TTC549 (cell line): Measurements from ENCODE around the gene C22orf23.
"Not testable (repeated sequence)": the region's sequence is repeated elsewhere in the genome, so short reads cannot be mapped to it uniquely, and the experiment has no call there.

Source experiments
- FAIRE-seq: peaks from 2 replicates; lab custom pipeline; 2012; peaks lifted over from hg19 to GRCh38; lab: Jason Lieb, UNC

C22orf23 gene

DNA sequence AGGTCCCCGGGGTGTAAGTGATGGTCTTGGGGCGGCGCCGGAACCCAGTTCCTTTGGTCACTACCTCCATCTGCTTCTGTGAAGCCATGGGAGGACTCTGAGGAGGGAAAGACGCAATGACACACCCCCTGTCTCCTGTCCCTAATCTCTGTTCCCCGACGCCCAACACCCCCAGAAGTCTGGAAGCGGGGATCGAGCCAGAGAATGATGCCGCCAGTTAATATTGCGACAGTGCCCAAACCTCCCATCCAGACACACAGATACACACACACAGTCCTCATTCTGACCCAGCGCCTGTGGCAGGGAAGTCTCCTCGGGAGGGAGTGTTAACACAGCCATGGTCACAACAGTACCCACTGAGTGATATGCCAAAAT lies 352 bp downstream of the C22orf23 start:
- no peak for FAIRE-seq

DNA sequence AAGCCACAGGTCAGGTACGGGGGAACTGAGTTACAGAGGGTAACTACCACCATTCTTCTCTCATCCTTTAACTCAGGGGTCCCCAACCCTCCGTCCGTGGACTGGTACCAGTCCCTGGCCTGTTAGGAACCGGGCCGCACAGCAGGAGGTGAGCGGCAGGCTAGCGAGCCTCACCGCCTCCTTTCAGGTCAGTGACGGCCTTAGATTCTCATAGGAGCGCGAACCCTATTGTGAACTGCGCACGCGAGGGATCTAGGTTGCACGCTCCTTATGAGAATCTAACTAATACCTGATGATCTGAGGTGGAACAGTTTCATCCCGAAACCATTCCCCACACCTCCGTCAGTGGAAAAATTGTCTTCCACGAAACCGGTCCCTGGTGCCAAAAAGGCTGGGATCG lies 772 bp downstream of the C22orf23 start:
- FAIRE-seq: not testable (repeated sequence)

GRCh38 chr22:37951305-37951704 lies 2.1 kb downstream of the C22orf23 start:
- FAIRE-seq: no peak

- not testable (repeated sequence) for FAIRE-seq
Measured at GRCh38 chr22:37947142-37947795, 6.1 kb downstream of the C22orf23 start.

DNA sequence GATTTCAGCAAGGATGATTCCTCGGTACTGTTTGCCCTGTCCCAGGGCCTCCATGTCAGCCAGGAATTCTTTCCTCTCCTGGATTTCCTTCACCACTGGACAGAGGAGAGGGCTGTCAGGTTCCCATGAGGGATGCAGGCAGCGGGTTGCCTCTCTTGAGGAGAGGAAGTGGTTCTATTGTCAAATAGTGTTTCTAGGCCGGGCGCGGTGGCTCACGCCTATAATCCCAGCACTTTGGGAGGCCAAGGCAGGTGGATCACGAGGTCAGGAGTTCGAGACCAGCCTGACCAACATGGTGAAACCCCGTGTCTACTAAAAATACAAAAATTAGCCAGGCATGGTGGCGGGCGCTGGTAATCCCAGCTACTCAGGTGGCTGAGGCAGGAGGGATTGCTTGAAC lies 9.0 kb downstream of the C22orf23 start:
- FAIRE-seq: not testable (repeated sequence)

DNA sequence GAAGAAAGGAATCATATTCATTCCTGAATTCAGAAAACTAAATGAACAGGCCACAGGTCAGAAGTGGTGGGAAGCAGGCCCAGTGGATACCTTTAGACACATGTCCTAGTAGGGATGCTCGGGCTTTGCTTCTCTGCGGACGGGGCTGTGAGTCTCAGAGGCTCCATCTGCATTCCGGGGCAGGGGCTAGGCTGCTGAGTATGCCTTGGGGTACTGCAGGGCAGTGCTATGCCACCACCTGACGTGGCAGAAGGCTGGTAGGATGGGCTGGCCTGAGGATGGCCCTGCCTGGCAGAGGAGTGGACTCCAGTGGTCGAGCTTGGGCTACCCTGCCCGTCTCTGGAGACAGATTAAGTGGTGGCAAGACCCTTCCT lies 9.6 kb downstream of the C22orf23 start:
- no peak for FAIRE-seq

- FAIRE-seq: no peak
Measured at GRCh38 chr22:37943136-37943824, 10.1 kb downstream of the C22orf23 start.

- FAIRE-seq: no peak
Measured at GRCh38 chr22:37942133-37942532, 11.3 kb downstream of the C22orf23 start.

DNA sequence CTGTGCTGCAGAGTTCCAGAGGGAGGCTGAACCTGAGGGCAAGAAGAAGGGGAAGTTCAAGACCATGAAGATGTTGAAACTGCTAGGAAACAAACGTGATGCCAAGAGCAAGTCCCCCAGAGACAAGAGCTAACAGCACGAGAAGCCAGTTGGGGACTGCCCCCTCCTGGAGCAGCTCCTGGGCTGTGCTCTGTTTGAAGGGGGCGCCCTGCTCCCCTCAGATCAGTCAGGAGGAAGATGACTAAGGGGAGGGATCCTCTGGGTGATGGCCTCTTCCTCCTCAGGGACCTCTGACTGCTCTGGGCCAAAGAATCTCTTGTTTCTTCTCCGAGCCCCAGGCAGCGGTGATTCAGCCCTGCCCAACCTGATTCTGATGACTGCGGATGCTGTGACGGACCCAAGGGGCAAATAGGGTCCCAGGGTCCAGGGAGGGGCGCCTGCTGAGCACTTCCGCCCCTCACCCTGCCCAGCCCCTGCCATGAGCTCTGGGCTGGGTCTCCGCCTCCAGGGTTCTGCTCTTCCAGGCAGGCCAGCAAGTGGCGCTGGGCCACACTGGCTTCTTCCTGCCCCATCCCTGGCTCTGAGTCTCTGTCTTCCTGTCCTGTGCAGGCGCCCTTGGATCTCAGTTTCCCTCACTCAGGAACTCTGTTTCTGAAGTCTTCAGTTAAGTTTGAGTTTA lies 12.6 kb downstream of the C22orf23 start:
- no peak for FAIRE-seq

DNA sequence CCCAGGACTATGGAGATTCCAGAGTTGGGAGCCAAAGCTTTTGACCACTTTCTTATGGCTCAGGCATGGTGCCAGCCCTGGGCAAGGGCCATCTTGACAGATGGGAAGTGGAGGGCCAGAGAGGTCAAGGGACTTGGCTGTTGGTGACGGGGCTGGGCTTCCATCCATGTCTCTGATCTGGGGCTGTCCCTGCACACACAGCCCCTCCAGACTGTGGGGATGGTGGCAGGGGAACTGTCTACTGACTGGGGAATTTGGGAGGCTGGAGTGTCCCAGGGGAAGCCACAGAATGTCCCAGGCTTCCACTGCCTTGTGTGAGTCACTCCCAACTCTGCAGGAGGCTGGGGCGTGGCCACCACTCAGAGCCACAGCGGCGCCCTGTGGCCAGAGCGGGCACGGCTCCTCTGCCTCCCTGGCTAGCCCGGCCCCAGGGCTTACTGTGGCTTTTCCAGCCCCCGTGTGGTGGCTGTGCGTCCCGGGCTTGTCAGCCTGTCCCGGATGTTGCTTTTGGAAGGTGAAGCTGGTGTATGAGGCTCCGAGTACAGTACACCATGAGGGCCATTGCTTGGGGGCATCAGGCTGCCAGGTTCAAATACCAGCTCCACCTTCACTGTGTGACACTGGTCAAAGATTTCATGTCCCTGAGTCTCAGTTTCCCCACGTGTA lies 19.6 kb downstream of the C22orf23 start:
- peak; percentile 68 for FAIRE-seq

DNA sequence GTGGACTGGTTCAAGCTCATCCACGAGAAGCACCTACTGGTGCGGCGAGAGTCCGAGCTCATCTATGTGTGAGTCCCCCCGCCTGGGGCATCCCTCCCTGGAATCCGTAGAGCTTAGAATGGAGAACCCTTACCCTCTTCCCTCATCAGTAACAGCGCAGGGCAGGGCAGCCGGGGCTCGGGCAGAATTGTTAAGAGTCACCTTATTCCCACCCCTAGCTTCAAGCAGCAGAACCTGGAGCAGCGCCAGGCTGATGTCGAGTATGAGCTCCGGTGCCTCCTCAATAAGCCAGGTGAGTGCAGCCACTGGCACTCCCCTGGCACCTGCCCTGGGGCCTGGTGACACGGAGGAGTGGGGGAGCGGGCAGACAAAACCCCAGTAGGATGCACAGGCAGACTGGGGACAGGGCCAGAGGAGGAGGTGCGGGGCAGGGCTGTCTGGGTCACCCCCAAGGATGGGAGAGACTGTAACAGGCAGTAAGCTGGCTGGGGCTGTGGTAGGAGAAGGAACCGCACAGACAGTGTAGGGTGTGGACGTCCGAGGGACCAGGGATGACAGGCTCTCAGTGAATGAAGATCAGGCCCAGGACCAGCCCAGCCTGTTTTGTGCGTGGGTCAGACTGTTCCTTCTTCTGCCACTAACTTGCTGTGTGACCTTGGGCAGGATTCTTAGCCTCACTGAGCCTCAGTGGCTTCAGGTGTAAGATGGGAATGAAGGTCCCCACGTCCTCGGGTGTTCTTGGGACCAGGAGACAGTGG lies 20.4 kb downstream of the C22orf23 start:
- FAIRE-seq: no peak

DNA sequence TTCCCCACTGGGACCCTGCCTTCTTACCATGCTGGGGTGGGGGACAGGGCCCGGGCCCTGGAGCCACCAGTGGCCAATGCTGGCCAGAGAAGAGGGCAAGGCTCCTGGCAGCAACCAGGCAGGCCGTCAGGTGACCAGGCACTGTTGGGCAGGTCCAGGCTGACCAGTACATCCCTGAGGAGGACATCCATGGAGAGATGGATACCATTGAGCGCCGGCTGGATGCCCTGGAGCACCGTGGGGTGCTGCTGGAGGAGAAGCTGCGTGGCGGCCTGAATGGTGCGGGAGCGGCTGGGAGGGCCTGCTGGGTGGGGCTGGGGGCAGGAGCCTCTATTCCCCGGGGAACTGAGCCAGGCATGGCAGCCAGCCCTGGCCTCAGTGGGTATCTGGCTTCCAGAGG lies 21.0 kb downstream of the C22orf23 start:
- FAIRE-seq: no peak

- no peak for FAIRE-seq
Measured at GRCh38 chr22:37931893-37932389, 21.5 kb downstream of the C22orf23 start.

DNA sequence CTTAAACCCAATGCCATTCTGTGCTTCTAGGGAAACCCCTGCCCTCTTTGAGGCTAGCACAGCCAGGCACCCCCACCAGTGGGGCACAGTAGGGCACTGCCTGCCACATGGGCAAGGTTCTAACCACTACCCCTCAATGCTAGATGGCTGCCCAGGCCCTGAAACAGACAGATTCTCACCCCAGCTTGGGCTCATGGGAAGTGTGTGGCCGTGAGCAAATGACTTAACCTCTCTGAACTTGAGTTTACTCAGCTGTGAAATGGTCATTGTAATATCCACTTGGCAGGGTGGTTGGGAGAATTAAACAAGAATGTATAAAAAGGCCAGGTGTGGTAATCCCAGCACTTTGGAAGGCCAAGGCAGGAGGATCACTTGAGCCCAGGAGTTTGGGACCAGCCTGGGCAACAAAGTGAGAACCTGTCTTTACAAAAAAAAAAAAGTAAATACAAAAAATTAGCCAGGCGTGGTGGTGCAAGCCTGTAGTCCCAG lies 22.4 kb downstream of the C22orf23 start:
- FAIRE-seq: no peak

- FAIRE-seq: no peak
Measured at GRCh38 chr22:37930270-37930951, 23.0 kb downstream of the C22orf23 start.

- no peak for FAIRE-seq
Measured at GRCh38 chr22:37929390-37929789, 24.0 kb downstream of the C22orf23 start.

DNA sequence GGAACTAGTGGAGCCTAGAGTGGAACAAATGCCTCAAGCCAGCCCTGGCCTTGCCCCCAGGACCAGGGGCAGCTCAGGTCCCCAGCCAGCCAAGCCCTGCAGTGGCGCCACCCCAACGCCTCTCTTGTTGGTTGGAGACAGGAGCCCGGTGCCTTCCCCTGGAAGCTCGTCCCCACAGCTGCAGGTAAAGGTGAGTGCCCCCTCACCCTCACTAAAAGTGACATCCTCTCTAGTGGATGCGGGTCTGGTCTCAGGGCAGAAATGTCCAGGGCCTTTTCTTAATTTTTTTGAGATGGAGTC lies 25.8 kb downstream of the C22orf23 start:
- no peak for FAIRE-seq

GRCh38 chr22:37926771-37927636 lies 26.4 kb downstream of the C22orf23 start:
- FAIRE-seq: no peak

DNA sequence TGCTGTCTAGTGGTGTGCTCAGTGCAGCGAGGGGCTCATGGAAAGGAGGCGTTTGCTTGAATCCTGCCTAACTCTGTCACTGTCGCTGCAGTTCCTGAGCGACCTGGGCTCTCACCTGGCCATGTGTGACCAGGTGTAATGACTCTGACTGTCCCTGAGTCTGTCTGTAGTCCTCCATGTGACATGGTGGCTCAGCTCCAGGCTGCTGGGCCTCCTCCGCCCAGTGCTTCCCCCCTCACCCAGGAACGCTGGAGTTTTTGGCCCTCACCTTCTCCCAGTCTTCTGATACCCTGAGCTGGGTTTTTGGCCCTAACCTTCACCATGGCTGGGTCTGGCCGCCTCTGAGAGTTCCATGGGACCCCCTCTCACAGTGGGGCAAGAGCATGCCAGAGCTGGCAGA lies 27.0 kb downstream of the C22orf23 start:
- FAIRE-seq: no peak

GRCh38 chr22:37925767-37926166 lies 27.6 kb downstream of the C22orf23 start:
- no peak for FAIRE-seq

DNA sequence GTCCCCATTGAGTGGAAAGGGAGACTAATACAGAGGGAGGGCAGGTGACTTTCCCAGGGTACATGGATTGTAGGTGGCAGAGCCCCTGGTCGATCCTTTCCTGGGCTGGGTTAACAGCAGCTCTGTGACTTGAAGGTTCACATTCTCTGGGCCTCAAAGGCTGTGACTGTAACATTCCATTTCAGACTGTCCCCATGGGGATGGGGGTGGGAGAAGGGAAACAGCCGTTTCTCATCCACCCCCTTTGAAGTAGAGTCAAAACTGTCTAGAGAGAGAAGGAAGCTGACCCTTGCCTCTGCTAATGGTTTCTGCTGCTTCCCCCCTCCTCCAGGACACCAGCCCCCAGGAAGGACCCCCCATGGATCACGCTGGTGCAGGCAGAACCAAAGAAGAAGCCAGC lies 28.1 kb downstream of the C22orf23 start:
- no peak for FAIRE-seq
